Fibroblast of skin of right quadriceps (primary cell): ENCODE data around the gene RNU1-2.
"Not testable (repeated sequence)": the region's sequence is repeated elsewhere in the genome, so short reads cannot be mapped to it uniquely, and the experiment has no call there.

Experiments used
- DNase-seq: peaks from one replicate; pipeline ENCODE4 v3.0.0-alpha.2; 2013

RNU1-2 gene

GRCh38 chr1:16888860-16889816 is 6.6 kb upstream of the RNU1-2 start:
- DNase-seq = peak; percentile 91

GRCh38 chr1:16890539-16891021 is 5.2 kb upstream of the RNU1-2 start:
- not testable (repeated sequence) for DNase-seq

- not testable (repeated sequence) for DNase-seq
Measured at GRCh38 chr1:16891057-16891456, 4.7 kb upstream of the RNU1-2 start.

GRCh38 chr1:16892978-16893525 is 2.7 kb upstream of the RNU1-2 start:
- DNase-seq = not testable (repeated sequence)

- DNase-seq = not testable (repeated sequence)
Measured at GRCh38 chr1:16893796-16894195, 2.0 kb upstream of the RNU1-2 start.

GRCh38 chr1:16894338-16894737 is 1.4 kb upstream of the RNU1-2 start:
- not testable (repeated sequence) for DNase-seq

- not testable (repeated sequence) for DNase-seq
Measured at GRCh38 chr1:16895233-16895597, 565 bp upstream of the RNU1-2 start.

- DNase-seq = peak; percentile 97
Measured at GRCh38 chr1:16896316-16897055, 706 bp downstream of the RNU1-2 start.

GRCh38 chr1:16897653-16898052 is 1.9 kb downstream of the RNU1-2 start:
- DNase-seq = not testable (repeated sequence)

- DNase-seq = not testable (repeated sequence)
Measured at GRCh38 chr1:16898298-16898697, 2.5 kb downstream of the RNU1-2 start.

- not testable (repeated sequence) for DNase-seq
Measured at GRCh38 chr1:16899020-16899419, 3.2 kb downstream of the RNU1-2 start.

- no peak for DNase-seq
Measured at GRCh38 chr1:16900751-16901150, 5.0 kb downstream of the RNU1-2 start.

GRCh38 chr1:16901371-16901770 is 5.6 kb downstream of the RNU1-2 start:
- DNase-seq = not testable (repeated sequence)

- peak; percentile 78 for DNase-seq
Measured at GRCh38 chr1:16903054-16903453, 7.3 kb downstream of the RNU1-2 start.

- DNase-seq = no peak
Measured at GRCh38 chr1:16903458-16903796, 7.6 kb downstream of the RNU1-2 start.

- peak; percentile 99 for DNase-seq
Measured at GRCh38 chr1:16904560-16905109, 8.9 kb downstream of the RNU1-2 start.

- DNase-seq = peak; percentile 94
Measured at GRCh38 chr1:16905110-16905867, 9.5 kb downstream of the RNU1-2 start.

- peak; percentile 59 for DNase-seq
Measured at GRCh38 chr1:16905868-16906702, 10.3 kb downstream of the RNU1-2 start.

GRCh38 chr1:16906873-16907272 is 11.1 kb downstream of the RNU1-2 start:
- DNase-seq = no peak

GRCh38 chr1:16907870-16908758 is 12.3 kb downstream of the RNU1-2 start:
- no peak for DNase-seq
